Ovary (tissue), 9 donors: ENCODE data around the gene ZMYM4. TPM values are rescaled to one million over a fixed set of nuclear protein-coding genes. Genes with fewer than 3 reads are reported as not detected.
"Not testable (repeated sequence)": the region's sequence is repeated elsewhere in the genome, so short reads cannot be mapped to it uniquely, and the experiment has no call there.

Source experiments
- DNase-seq, 5 donors: peaks; one replicate each; pipeline ENCODE4 v3.0.0-alpha.2; 2019 to 2020
- H3K27ac ChIP-seq, 2 donors: fragments of 200-600 bp; one replicate each; pipeline versions ENCODE4 v1.5.1 to v1.8.0; 2019 to 2022
- H3K27me3 ChIP-seq: fragments of 200-600 bp; one replicate; pipeline ENCODE4 v1.8.0; 2022
- H3K36me3 ChIP-seq: fragments of 200-600 bp; sonication (generic); one replicate; pipeline ENCODE4 v1.5.1; 2019
- H3K4me1 ChIP-seq: one replicate; pipeline ENCODE4 v1.8.1; 2013; ENCODE audit warnings: mild to moderate bottlenecking, moderate library complexity; ENCODE audit not compliant: insufficient read depth
- H3K4me3 ChIP-seq: fragments of 200-600 bp; sonication (generic); one replicate; pipeline ENCODE4 v1.5.1; 2017
- H3K9me3 ChIP-seq, 2 donors: fragments of 200-600 bp in 1 of 2; sonication (generic) in 1 of 2; one replicate each; pipeline versions ENCODE4 v1.5.1 to v1.8.1; 2013 to 2019; ENCODE audit warnings: mild to moderate bottlenecking in 1 of 2, moderate library complexity in 1 of 2
- CTCF ChIP-seq, 3 donors: fragments of 450-650 bp in 2 of 3; fragments of 200-600 bp in 1 of 3; IDR thresholded peaks; one replicate each; pipeline versions ENCODE4 v1.5.1 to v1.8.0; 2016 to 2022; ENCODE audit warnings: antibody characterized with exemption in 3 of 3, mild to moderate bottlenecking in 1 of 3
- EP300 ChIP-seq: sonication (generic); formaldehyde crosslinking; IDR thresholded peaks from one replicate; pipeline ENCODE4 v1.6.1; 2017; ENCODE audit warnings: antibody characterized with exemption
- POLR2A ChIP-seq: fragments of 450-650 bp; IDR thresholded peaks from one replicate; pipeline ENCODE4 v1.6.1; 2017; ENCODE audit warnings: antibody characterized with exemption, mild to moderate bottlenecking, moderate library complexity
- WGBS, 3 donors: extraction: QIAGEN DNeasy Blood & Tissue Kit in 1 of 3; methylation state at CpG; one replicate each; pipeline versions ENCODE4 v1.1.5 to v1.1.7; 2013 to 2017; 5-methylcytosine and 5-hydroxymethylcytosine counted together
- intact Hi-C, 4 donors: fragments of 100-400 bp; cut with DNase I; formaldehyde crosslinking; loops; one replicate each; pipeline versions ENCODE4 v1.11.0 to v1.15.1; 2022 to 2023
- polyA plus RNA-seq, 2 donors: library from polyadenylated mRNA; stranded (reverse); fragments of 200-250 nt in 1 of 2; fragments of 350-450 nt in 1 of 2; fragmentation: Illumina TruSeq in 1 of 2; extraction: RNeasy Lipid Tissue Mini Kit (QIAGEN cat#74804) in 1 of 2; gene quantifications; one replicate each; pipeline ENCODE4 v1.2.3, GENCODE V29; 2013 to 2014
- total RNA-seq, 7 donors: library from RNA; depleted of rRNA in 2 of 7; stranded (reverse); fragments of >200 nt in 2 of 7; fragmentation: NEBNext Ultra II Directional in 3 of 7; extraction: Animal tissue kit (Norgen Biotek cat#: 25700) in 3 of 7; gene quantifications; one replicate each; pipeline versions ENCODE4 v1.1.0 to v1.2.4, GENCODE V29; 2016 to 2023
- donor health status: DM: no; HTN: no; CAD: no; lungs with moderate emphysema.
- donor health status: DM: no; HTN: no; CAD: no.
- donor health status: Bipolar disorder and iron deficiency.
- donor health status: DM: yes; HTN: yes; CAD: no.
- donor health status: DM: no; HTN: no; CAD: no.
- donor health status: DM: yes; HTN: yes; CAD: no.

ZMYM4 gene
- total and polyA plus RNA-seq, 9 donors, result 15.9 to 77.2 (median 52.2) TPM

- DNase-seq, result no peak
- TF ChIP-seq POLR2A (no peak), EP300 (no peak), CTCF (IDR thresholded peaks at IDR 0.05) (no peak)
- H3K4me1 ChIP-seq, result no peaks in the 10 kb centered on the region
- no peaks in the 10 kb centered on the region for H3K36me3 ChIP-seq
- intact Hi-C loops, result no loop called here
- H3K9me3 ChIP-seq, result no peaks in the 10 kb centered on the region
- 10 to 29% (median 13%) methylated on average over 4 of the region's 4 CpGs for WGBS, 3 donors
- no peaks in the 10 kb centered on the region for H3K27me3 ChIP-seq
- H3K27ac ChIP-seq, result no peak overlapping the region
- H3K4me3 ChIP-seq, result no peak overlapping the region
Measured at GRCh38 chr1:35371506-35371905, 103.0 kb downstream of the ZMYM4 start.

GRCh38 chr1:35377555-35377954 is 109.0 kb downstream of the ZMYM4 start:
- TF ChIP-seq CTCF (IDR thresholded peaks at IDR 0.05) (no peak), POLR2A (no peak), EP300 (no peak)

GRCh38 chr1:35379317-35380000 is 111.0 kb downstream of the ZMYM4 start:
- H3K9me3 ChIP-seq, result no peaks in the 10 kb centered on the region
- no peak overlapping the region for H3K4me3 ChIP-seq
- WGBS, 3 donors, result 88 to 90% (median 88%) methylated on average over 16 of the region's 16 CpGs
- TF ChIP-seq EP300 (no peak), CTCF (IDR thresholded peaks at IDR 0.05) (no peak), POLR2A (no peak)
- DNase-seq, result no peak
- no peaks in the 10 kb centered on the region for H3K27me3 ChIP-seq
- no peak overlapping the region for H3K27ac ChIP-seq
- no peaks in the 10 kb centered on the region for H3K36me3 ChIP-seq
- intact Hi-C loops, result no loop called here
- H3K4me1 ChIP-seq, result no peaks in the 10 kb centered on the region

More at GRCh38 chr1:35377555-35377954, 109.0 kb downstream of the ZMYM4 start:
- Histone ChIP-seq H3K36me3 (no peaks in the 10 kb centered on the region), H3K4me1 (no peaks in the 10 kb centered on the region), H3K9me3 (no peaks in the 10 kb centered on the region), H3K27ac (no peak overlapping the region), H3K27me3 (no peaks in the 10 kb centered on the region), H3K4me3 (no peak overlapping the region)
- intact Hi-C loops, result no loop called here
- no peak for DNase-seq

- intact Hi-C loops, H3K27ac ChIP-seq, H3K4me3 ChIP-seq, H3K9me3 ChIP-seq, H3K36me3 ChIP-seq, DNase-seq, H3K27me3 ChIP-seq, H3K4me1 ChIP-seq: not testable (repeated sequence)
- 96 to 99% (median 97%) methylated on average over 6 of the region's 6 CpGs for WGBS, 3 donors
Measured at GRCh38 chr1:35380111-35380510, 111.6 kb downstream of the ZMYM4 start.

GRCh38 chr1:35382107-35382506 is 113.6 kb downstream of the ZMYM4 start:
- 83 to 86% (median 86%) methylated on average over 4 of the region's 4 CpGs for WGBS, 3 donors

More at GRCh38 chr1:35382107-35382506, 113.6 kb downstream of the ZMYM4 start:
- Histone ChIP-seq H3K9me3 (no peaks in the 10 kb centered on the region), H3K27ac (no peak overlapping the region), H3K4me3 (no peak overlapping the region), H3K36me3 (no peaks in the 10 kb centered on the region), H3K4me1 (no peaks in the 10 kb centered on the region), H3K27me3 (no peaks in the 10 kb centered on the region)
- DNase-seq, result no peak
- TF ChIP-seq CTCF (IDR thresholded peaks at IDR 0.05) (no peak), EP300 (no peak), POLR2A (no peak)
- intact Hi-C loops, result no loop called here
